Stimulated activated memory B cell treated with anti-CD40 and anti-IgM and Interleukin-4, amounts not matched to agents 10 μg/mL and 1 μg/mL and 100 μg/mL, for 72 hours (primary cell): ENCODE data around the gene SDK2.
A peak's percentile ranks its signal among the peaks of the same experiment; 100 is the strongest.

ENCODE experiments used
- ATAC-seq: fragments of 150-1000 bp; cut with Tn5 transposase; 2 replicates; pipeline ENCODE4 v1.10.0; 2021
- H3K27ac Mint-ChIP-seq: one replicate; pipeline ENCODE4 v1.8.0; 2022; ENCODE audit warnings: mild to moderate bottlenecking, mixed read lengths
- H3K27me3 Mint-ChIP-seq: one replicate; pipeline ENCODE4 v1.8.0; 2022; ENCODE audit warnings: mixed read lengths
- H3K36me3 Mint-ChIP-seq: one replicate; pipeline ENCODE4 v1.8.0; 2022; ENCODE audit warnings: mixed read lengths
- H3K4me1 Mint-ChIP-seq: one replicate; pipeline ENCODE4 v1.8.0; 2022; ENCODE audit warnings: mixed read lengths
- H3K4me3 Mint-ChIP-seq: one replicate; pipeline ENCODE4 v1.8.0; 2022; ENCODE audit warnings: mild to moderate bottlenecking, moderate library complexity, mixed read lengths
- H3K9me3 Mint-ChIP-seq: one replicate; pipeline ENCODE4 v1.8.0; 2022; ENCODE audit warnings: mixed read lengths

The SDK2 gene

GRCh38 chr17:73593249-73593965 is 50.8 kb downstream of the SDK2 start:
- Mint-ChIP-seq H3K36me3 (no peaks in the 10 kb centered on the region), H3K27ac (peak overlapping the region; percentile 87), H3K4me3 (no peak overlapping the region), H3K4me1 (peaks cover 96% of the 10 kb centered on the region), H3K27me3 (no peaks in the 10 kb centered on the region), H3K9me3 (no peaks in the 10 kb centered on the region)
- ATAC-seq: no peak

- H3K36me3 Mint-ChIP-seq: no peaks in the 10 kb centered on the region
- H3K9me3 Mint-ChIP-seq: no peaks in the 10 kb centered on the region
- H3K4me3 Mint-ChIP-seq: peak overlapping the region; percentile 59
- peaks cover 97% of the 10 kb centered on the region for H3K4me1 Mint-ChIP-seq
- H3K27me3 Mint-ChIP-seq: no peaks in the 10 kb centered on the region
- no peak for ATAC-seq
- peak overlapping the region; percentile 87 for H3K27ac Mint-ChIP-seq
Observed at GRCh38 chr17:73592501-73592961, 51.7 kb downstream of the SDK2 start.

GRCh38 chr17:73592079-73592415 is 52.2 kb downstream of the SDK2 start:
- H3K9me3 Mint-ChIP-seq: no peaks in the 10 kb centered on the region
- no peaks in the 10 kb centered on the region for H3K36me3 Mint-ChIP-seq
- peak overlapping the region; percentile 59 for H3K4me3 Mint-ChIP-seq
- H3K27ac Mint-ChIP-seq: peak overlapping the region; percentile 87
- no peaks in the 10 kb centered on the region for H3K27me3 Mint-ChIP-seq
- peaks cover 98% of the 10 kb centered on the region for H3K4me1 Mint-ChIP-seq
- ATAC-seq: no peak

- H3K9me3 Mint-ChIP-seq: no peaks in the 10 kb centered on the region
- no peaks in the 10 kb centered on the region for H3K27me3 Mint-ChIP-seq
- H3K4me3 Mint-ChIP-seq: peak overlapping the region; percentile 59
- peak; percentile 85 for ATAC-seq
- H3K27ac Mint-ChIP-seq: peak overlapping the region; percentile 87
- peaks cover 98% of the 10 kb centered on the region for H3K4me1 Mint-ChIP-seq
- no peaks in the 10 kb centered on the region for H3K36me3 Mint-ChIP-seq
Observed at GRCh38 chr17:73591296-73592078, 52.8 kb downstream of the SDK2 start.

GRCh38 chr17:73589363-73589980 is 54.8 kb downstream of the SDK2 start:
- Mint-ChIP-seq H3K27ac (peak overlapping the region; percentile 87), H3K9me3 (no peaks in the 10 kb centered on the region), H3K36me3 (no peaks in the 10 kb centered on the region), H3K27me3 (no peaks in the 10 kb centered on the region), H3K4me1 (peaks cover 98% of the 10 kb centered on the region), H3K4me3 (no peak overlapping the region)
- ATAC-seq: no peak

- no peaks in the 10 kb centered on the region for H3K36me3 Mint-ChIP-seq
- no peak overlapping the region for H3K4me3 Mint-ChIP-seq
- peaks cover 93% of the 10 kb centered on the region for H3K4me1 Mint-ChIP-seq
- peak overlapping the region; percentile 87 for H3K27ac Mint-ChIP-seq
- H3K9me3 Mint-ChIP-seq: no peaks in the 10 kb centered on the region
- no peaks in the 10 kb centered on the region for H3K27me3 Mint-ChIP-seq
- no peak for ATAC-seq
Observed at GRCh38 chr17:73588891-73589290, 55.4 kb downstream of the SDK2 start.

GRCh38 chr17:73588301-73588846 is 55.9 kb downstream of the SDK2 start:
- Mint-ChIP-seq H3K4me1 (peaks cover 90% of the 10 kb centered on the region), H3K27me3 (no peaks in the 10 kb centered on the region), H3K36me3 (no peaks in the 10 kb centered on the region), H3K27ac (peak overlapping the region; percentile 87), H3K4me3 (no peak overlapping the region), H3K9me3 (no peaks in the 10 kb centered on the region)
- ATAC-seq: peak; percentile 50

- Mint-ChIP-seq H3K27ac (peak overlapping the region; percentile 87), H3K4me3 (no peak overlapping the region), H3K4me1 (peaks cover 87% of the 10 kb centered on the region), H3K36me3 (no peaks in the 10 kb centered on the region), H3K27me3 (no peaks in the 10 kb centered on the region), H3K9me3 (no peaks in the 10 kb centered on the region)
- no peak for ATAC-seq
Observed at GRCh38 chr17:73586921-73587602, 57.2 kb downstream of the SDK2 start.

- Mint-ChIP-seq H3K9me3 (no peaks in the 10 kb centered on the region), H3K27me3 (no peaks in the 10 kb centered on the region), H3K4me1 (peaks cover 80% of the 10 kb centered on the region), H3K4me3 (no peak overlapping the region), H3K36me3 (no peaks in the 10 kb centered on the region), H3K27ac (peak overlapping the region; percentile 87)
- no peak for ATAC-seq
Observed at GRCh38 chr17:73586275-73586832, 57.9 kb downstream of the SDK2 start.

- peak overlapping the region; percentile 87 for H3K27ac Mint-ChIP-seq
- no peaks in the 10 kb centered on the region for H3K36me3 Mint-ChIP-seq
- no peaks in the 10 kb centered on the region for H3K9me3 Mint-ChIP-seq
- H3K4me1 Mint-ChIP-seq: peaks cover 74% of the 10 kb centered on the region
- H3K4me3 Mint-ChIP-seq: no peak overlapping the region
- no peaks in the 10 kb centered on the region for H3K27me3 Mint-ChIP-seq
- no peak for ATAC-seq
Observed at GRCh38 chr17:73585583-73585982, 58.7 kb downstream of the SDK2 start.

- no peak for ATAC-seq
- Mint-ChIP-seq H3K9me3 (no peaks in the 10 kb centered on the region), H3K4me3 (no peak overlapping the region), H3K27me3 (no peaks in the 10 kb centered on the region), H3K4me1 (peaks cover 73% of the 10 kb centered on the region), H3K36me3 (no peaks in the 10 kb centered on the region), H3K27ac (peak overlapping the region; percentile 87)
Observed at GRCh38 chr17:73584987-73585386, 59.3 kb downstream of the SDK2 start.

GRCh38 chr17:73584049-73584448 is 60.2 kb downstream of the SDK2 start:
- Mint-ChIP-seq H3K27ac (no peak overlapping the region), H3K36me3 (no peaks in the 10 kb centered on the region), H3K4me1 (peaks cover 71% of the 10 kb centered on the region), H3K4me3 (no peak overlapping the region), H3K27me3 (no peaks in the 10 kb centered on the region), H3K9me3 (no peaks in the 10 kb centered on the region)
- ATAC-seq: no peak

GRCh38 chr17:73582821-73583220 is 61.4 kb downstream of the SDK2 start:
- Mint-ChIP-seq H3K9me3 (no peaks in the 10 kb centered on the region), H3K36me3 (no peaks in the 10 kb centered on the region), H3K27me3 (no peaks in the 10 kb centered on the region), H3K27ac (peak overlapping the region; percentile 8), H3K4me3 (no peak overlapping the region), H3K4me1 (peaks cover 64% of the 10 kb centered on the region)
- ATAC-seq: no peak

- Mint-ChIP-seq H3K9me3 (no peaks in the 10 kb centered on the region), H3K36me3 (no peaks in the 10 kb centered on the region)
- no peak for ATAC-seq
Observed at GRCh38 chr17:73582359-73582758, 61.9 kb downstream of the SDK2 start.

GRCh38 chr17:73581379-73581778 is 62.9 kb downstream of the SDK2 start:
- Mint-ChIP-seq H3K27me3 (no peaks in the 10 kb centered on the region), H3K36me3 (no peaks in the 10 kb centered on the region), H3K4me1 (peaks cover 62% of the 10 kb centered on the region), H3K4me3 (no peak overlapping the region), H3K9me3 (no peaks in the 10 kb centered on the region), H3K27ac (no peak overlapping the region)
- ATAC-seq: no peak

More at GRCh38 chr17:73582359-73582758, 61.9 kb downstream of the SDK2 start:
- Mint-ChIP-seq H3K4me1 (peaks cover 64% of the 10 kb centered on the region), H3K4me3 (no peak overlapping the region), H3K27ac (peak overlapping the region; percentile 8), H3K27me3 (no peaks in the 10 kb centered on the region)
